OCI-M2 (cell line): Measurements from ENCODE around the gene LHX5.
"Not testable (repeated sequence)": the region's sequence is repeated elsewhere in the genome, so short reads cannot be mapped to it uniquely, and the experiment has no call there.

Experiments used
- DNase-seq: peaks from one replicate; lab custom pipeline; 2025; ENCODE audit not compliant: unreplicated experiment; lab: John Stamatoyannopoulos, UW

The LHX5 gene

DNA sequence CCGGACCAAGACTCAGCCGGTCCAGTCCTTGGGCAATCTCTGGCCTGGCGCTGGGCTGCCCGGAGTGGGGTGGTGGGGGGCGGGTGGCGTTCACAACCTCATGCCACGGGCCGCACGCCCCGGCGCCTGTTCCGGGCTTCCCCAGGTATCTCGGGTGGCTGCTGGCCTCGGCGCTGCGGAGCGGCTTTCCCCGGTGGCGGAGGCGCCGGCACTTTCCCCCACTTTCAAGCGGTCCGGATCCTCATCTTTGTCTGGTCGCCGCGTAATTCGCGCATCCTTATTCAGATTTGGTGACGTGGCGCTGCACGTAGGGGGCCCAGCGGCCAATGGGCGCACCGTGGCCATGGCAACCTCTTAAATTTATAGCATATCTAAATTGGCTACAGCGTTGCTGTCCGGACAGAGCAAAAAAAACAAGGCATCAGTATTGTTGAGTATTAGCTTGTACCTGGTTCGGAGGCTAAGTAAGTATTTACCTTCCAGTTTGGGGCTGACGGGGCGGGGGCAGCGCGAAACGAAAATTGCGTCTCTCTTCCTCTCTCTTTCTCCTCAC is at the start of gene LHX5:
TSS of gene LHX5 (minus strand) at position 253 of the 553 bp plus-strand sequence. CDS start 373 bp downstream, outside the sequence.
- DNase-seq, result no peak

- DNase-seq, result no peak
These were observed 48.0 kb upstream of the LHX5 start for GRCh38 chr12:113519464-113520307.

DNA sequence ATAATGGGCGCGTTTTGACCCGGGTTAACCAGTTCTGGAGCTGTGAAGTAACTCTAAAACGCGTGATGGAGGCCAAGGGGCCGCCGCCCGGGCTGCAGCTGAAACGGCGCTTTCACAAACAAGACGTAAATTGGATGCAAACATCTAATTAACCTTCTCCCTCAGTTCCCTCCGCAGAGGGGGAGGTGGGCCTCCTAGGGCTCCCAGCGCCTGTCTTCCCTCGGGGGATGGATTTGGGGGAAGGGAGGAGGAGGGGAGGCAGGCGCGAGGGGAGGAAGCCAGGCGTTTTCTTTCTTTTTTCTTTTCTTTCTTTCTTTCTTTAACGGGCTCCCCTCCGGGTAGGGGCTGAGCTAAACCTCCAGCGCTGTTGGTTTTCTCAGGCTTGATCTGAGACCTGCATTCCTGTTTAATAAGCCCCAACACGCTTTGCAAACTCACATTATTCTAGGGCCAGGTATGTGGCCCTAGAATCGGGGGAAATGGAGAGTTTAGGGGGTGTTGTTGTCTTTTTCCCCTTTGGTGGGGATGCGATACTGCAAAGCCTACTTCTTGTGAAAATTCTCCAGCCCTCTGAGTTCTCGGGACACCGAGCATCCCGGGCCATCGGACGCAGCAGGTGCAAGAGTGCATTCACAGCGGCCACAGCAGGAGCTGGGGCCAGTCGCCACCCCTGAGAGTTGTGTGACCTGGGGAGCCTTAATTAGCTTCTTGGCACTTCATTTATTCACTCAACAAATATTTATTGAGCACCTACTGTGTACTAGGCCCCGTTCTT is 43.6 kb upstream of the LHX5 start:
- DNase-seq, result no peak

DNA sequence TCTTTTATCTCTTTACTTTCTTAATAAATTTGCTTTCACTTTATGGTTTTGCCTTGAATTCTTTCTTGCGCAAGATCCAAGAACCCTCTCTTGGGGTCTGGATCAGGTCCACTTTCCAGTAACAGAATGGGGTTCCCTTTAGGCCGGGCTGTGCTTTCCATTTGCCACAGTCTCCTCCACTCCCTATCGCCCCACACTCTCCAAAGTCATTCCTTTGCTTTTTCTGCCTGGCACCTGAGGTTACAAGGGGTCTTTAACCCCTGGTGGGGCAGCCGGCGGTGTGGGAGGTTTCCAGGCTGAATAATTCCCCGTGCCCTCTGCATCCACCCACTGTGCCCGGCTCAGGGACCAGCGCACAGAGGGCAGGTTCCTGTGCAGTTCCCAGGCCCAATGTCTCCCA is 42.9 kb upstream of the LHX5 start:
- DNase-seq, result no peak

- no peak for DNase-seq
These were observed 40.9 kb upstream of the LHX5 start for GRCh38 chr12:113512568-113512967.

GRCh38 chr12:113506867-113507266 is 35.2 kb upstream of the LHX5 start:
- no peak for DNase-seq

GRCh38 chr12:113505941-113506340 is 34.3 kb upstream of the LHX5 start:
- DNase-seq, result no peak

- DNase-seq, result no peak
These were observed 33.2 kb upstream of the LHX5 start for GRCh38 chr12:113504917-113505316.

GRCh38 chr12:113500782-113501311 is 29.2 kb upstream of the LHX5 start:
- no peak for DNase-seq

DNA sequence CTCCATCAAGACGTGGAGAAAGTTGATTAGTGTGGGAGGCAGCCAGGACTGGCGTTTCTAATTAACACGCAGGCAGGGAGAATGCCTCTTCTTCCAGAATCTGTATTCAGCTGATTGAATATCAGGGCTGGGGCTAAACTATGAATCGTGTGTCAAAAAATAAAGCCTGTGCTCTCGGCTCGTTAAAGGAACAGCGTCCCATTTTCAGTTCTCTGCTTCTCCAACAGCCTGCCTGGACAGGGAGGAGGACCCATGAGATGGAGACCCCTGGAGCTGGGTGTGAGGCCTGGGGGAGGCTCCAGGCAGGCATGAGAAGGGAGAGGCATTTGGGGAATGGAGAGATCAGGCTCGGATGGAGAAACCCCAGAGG is 28.6 kb upstream of the LHX5 start:
- DNase-seq, result no peak

DNA sequence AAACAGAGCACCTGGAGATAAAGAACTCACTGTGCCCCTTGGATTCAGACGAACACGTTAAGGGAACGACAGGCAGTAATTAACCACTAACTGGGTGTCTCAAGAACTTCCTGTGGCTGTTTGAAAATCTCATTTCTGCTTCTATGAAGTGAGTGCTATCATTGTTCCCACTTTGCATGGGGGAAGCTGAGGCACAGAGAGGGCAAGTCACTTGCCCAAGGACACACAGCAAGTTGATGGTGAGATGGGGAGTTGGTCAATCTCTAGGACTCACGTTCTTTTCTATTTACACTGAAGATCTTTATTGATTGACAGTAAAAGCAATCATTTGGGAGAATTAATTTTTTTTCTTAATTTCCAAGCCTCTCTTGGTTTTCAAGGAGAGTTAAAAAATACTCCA is 26.8 kb upstream of the LHX5 start:
- DNase-seq, result no peak

- no peak for DNase-seq
These were observed 26.0 kb upstream of the LHX5 start for GRCh38 chr12:113497693-113498092.

GRCh38 chr12:113495941-113496340 is 24.3 kb upstream of the LHX5 start:
- not testable (repeated sequence) for DNase-seq

GRCh38 chr12:113488322-113488721 is 16.7 kb upstream of the LHX5 start:
- DNase-seq, result no peak

DNA sequence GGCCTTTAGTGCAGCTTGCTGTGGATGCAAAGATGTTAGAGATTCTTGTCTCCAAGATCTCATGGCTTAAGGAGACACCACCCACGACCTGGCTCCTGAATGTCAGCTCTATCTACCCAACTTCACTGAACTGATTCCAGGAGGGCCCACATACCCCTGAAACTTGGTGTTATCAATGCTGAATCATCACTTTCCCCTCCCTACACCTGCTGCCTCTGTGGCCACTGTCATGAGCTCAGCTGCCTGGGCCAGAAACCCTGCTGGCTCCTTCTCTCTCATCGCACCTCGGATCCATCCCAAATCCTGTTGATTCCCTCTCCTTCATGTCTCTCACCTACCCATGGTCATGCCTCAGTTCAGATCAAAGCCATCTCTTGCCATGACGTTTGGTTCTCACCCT is 15.1 kb upstream of the LHX5 start:
- DNase-seq, result no peak

DNA sequence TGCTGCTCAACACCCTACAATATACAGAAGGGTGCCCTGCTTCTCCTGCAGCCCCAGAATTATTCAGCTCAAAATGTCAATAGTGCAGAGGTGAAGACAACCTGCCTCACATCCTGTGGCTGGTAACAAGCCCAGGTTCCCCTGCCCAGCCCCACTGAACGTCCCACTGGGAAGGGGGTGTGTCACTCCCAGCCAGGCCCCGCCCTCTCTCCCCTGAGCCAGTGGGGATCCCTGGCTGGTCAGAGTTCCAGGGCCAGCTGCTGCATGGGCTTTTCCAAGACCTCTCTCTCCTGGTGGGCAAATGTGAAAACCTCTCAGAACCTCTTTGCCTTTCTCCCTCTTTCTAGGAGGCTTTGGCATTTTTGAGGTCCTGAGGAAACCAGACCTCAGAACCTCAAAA is 13.7 kb upstream of the LHX5 start:
- DNase-seq, result no peak

DNA sequence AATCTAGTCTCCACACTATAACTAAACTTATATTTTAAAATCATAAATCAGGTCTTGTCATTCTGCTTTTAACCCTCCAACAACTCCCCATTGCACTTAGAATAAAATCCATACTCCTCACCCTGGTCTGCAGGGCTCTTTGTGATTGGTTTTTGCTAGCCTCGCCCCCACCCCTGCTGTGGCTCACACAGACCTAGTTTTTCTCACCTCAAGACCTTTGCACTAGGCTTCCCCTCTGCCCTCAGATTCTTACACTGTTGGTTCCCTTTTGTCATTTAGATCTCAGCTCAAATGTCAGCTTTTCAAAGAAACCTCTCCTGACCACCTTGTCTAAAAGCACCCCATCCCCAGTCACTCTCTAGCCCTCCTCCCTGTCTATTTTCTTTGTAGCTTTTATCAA is 10.7 kb upstream of the LHX5 start:
- no peak for DNase-seq

- no peak for DNase-seq
These were observed 8.8 kb upstream of the LHX5 start for GRCh38 chr12:113480336-113480971.

GRCh38 chr12:113479590-113480335 is 8.1 kb upstream of the LHX5 start:
- DNase-seq, result no peak

- DNase-seq, result no peak
These were observed 7.5 kb upstream of the LHX5 start for GRCh38 chr12:113479216-113479589.
